DMS53 treated with DMSO at 0.1 percent for 48 hours (cell line): ENCODE results near the gene GTF2IRD1.
"Not testable (repeated sequence)": the region's sequence is repeated elsewhere in the genome, so short reads cannot be mapped to it uniquely, and the experiment has no call there.

ENCODE experiments used
- DNase-seq: peaks from one replicate; lab custom pipeline; 2025; ENCODE audit not compliant: unreplicated experiment; lab: John Stamatoyannopoulos, UW

The GTF2IRD1 gene

DNA sequence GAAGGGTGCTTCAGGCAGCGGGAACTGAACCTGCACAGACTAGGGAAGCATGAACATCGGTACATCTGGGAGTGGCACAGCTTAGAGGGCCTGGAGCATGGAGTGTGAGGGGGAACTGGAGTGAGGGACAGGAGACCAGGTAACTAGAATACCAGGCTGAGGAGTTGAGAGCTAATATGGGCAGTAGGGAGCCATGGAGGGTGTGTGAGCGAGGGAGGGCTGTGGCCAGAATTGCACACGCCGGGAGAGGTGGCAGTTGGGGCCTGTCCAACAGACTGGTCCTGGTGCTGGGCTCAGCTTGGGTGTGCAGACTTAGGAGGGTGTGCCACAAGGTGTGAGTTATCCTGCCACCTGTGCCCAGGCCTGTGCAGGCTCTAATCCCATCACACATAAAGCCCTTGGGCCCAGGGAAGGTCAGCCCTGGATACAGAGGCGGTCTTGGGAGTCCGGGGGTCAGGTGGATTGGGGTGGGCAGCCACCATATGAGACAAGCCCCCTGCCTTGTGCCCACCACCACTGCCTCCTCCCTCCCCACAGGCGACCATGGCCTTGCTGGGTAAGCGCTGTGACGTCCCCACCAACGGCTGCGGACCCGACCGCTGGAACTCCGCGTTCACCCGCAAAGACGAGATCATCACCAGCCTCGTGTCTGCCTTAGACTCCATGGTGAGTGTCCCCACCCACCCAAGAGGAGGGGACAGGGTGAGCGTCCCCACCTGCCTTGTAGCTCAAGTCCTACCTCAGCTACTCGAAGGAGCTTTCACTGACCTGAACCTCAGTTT lies 54.0 kb downstream of the GTF2IRD1 start:
- no peak for DNase-seq

DNA sequence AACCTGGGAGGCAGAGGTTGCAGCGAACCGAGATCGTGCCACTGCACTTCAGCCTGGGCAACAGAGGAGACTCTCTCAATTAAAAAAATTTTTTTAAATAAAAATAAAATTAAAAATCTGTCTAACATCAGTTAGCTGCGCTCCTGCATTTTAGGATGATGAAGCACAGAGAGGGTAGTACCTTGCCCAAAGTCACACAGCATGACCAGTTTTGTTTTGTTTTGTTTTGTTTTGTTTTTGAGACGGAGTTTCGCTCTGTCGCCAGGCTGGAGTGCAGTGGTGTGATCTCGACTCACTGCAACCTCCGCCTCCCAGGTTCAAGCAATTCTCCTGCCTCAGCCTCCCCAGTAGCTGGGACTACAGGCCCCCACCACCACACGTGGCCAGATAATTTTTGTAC lies 55.7 kb downstream of the GTF2IRD1 start:
- DNase-seq, result not testable (repeated sequence)

- no peak for DNase-seq
Measured at GRCh38 chr7:74511345-74511744, 57.6 kb downstream of the GTF2IRD1 start.

DNA sequence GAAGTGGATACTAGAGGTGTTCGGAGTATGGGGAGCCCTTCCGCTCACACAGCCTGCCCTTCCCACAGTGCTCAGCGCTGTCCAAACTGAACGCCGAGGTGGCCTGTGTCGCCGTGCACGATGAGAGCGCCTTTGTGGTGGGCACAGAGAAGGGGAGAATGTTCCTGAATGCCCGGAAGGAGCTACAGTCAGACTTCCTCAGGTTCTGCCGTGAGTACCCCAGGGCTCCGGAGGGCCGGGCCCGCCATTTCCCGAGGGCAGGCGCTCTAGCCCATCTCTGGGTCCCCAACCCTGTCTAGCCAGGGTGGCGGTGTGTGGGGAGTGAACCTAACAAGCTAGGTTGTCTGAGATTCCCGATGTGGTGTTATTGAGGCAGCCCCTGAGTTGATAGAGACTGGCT lies 59.1 kb downstream of the GTF2IRD1 start:
- DNase-seq, result no peak

- no peak for DNase-seq
Measured at GRCh38 chr7:74514131-74514591, 60.5 kb downstream of the GTF2IRD1 start.

- DNase-seq, result no peak
Measured at GRCh38 chr7:74515276-74515675, 61.6 kb downstream of the GTF2IRD1 start.

DNA sequence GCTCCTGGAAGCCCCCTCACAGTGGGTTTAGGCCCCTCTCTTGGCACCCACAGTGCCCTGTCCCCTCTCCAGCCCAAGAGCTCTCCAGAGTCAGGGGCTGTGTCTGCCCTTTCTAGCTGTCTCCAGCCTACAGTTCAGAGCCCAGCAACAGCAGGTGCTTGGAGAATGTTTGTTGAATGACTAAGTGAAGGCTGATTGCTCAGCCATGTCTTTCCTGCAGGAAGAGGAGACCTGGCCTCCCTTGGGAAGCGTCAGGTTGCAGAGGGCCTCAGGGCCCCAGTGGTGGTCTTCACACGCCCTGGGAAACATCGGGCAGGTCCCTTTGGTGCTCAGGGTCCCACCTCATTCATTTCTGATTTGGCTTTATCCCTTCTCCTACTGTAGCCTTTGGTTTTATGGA lies 62.5 kb downstream of the GTF2IRD1 start:
- DNase-seq, result no peak

DNA sequence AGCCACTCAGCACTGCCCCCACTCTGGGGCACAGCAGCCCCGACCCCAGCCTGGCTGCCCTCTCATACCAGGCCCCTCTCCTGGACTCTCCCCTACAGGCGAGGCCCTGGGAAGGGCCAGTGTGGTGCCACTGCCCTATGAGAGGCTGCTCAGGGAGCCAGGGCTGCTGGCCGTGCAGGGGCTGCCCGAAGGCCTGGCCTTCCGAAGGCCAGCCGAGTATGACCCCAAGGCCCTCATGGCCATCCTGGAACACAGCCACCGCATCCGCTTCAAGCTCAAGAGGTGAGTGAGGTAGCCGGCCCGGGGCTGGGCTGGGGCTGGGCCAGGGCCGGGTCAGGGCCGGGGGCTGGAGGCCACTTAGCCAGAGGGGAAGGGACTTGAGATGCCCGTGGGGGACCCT lies 64.3 kb downstream of the GTF2IRD1 start:
- DNase-seq, result no peak

DNA sequence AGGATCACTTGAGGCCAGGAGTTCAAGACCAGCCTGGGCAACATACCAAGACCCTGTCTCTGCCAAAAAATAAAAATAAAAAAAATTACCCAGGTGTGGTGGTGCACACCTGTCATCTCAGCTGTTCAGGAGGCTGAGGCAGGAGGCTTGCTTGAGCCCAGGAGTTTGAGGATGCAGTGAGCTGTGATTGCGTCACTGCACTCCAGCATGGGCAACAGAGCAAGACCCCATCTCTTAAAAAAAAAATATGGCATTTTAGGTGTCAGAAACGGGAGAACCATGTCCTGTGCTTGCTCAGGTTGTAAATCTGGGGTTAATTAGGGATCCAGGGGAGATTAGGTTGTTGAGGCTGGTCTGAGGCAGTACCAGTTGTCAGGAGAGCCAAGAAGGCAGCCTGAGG lies 64.9 kb downstream of the GTF2IRD1 start:
- no peak for DNase-seq

DNA sequence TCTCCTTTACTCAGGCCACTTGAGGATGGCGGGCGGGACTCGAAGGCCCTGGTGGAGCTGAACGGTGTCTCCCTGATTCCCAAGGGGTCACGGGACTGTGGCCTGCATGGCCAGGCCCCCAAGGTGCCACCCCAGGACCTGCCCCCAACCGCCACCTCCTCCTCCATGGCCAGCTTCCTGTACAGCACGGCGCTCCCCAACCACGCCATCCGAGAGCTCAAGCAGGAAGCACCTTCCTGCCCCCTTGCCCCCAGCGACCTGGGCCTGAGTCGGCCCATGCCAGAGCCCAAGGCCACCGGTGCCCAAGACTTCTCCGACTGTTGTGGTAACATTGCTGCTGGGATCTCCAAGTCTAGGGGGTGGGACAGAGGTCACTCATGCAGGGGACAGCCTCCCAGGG lies 65.7 kb downstream of the GTF2IRD1 start:
- no peak for DNase-seq

DNA sequence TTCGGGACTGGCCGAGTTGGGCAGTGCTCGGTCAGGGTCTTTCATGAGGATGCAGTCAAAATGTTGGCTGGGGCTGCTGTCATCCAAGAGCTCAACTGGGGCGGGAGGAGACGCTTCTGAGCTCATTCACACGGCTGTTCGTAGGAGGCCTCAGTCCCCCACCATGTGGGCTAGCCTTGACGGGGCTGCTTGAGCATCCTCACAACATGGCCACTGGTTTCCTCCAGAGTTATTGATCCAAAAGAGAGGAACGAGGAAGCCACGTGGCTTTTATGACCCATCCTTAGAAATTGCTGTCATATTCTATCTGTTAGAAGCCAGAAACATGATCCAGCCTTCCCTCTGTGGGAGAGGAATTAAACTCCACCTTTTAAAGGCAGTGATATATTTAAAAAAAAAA lies 68.1 kb downstream of the GTF2IRD1 start:
- no peak for DNase-seq

GRCh38 chr7:74522281-74522905 lies 68.7 kb downstream of the GTF2IRD1 start:
- no peak for DNase-seq

DNA sequence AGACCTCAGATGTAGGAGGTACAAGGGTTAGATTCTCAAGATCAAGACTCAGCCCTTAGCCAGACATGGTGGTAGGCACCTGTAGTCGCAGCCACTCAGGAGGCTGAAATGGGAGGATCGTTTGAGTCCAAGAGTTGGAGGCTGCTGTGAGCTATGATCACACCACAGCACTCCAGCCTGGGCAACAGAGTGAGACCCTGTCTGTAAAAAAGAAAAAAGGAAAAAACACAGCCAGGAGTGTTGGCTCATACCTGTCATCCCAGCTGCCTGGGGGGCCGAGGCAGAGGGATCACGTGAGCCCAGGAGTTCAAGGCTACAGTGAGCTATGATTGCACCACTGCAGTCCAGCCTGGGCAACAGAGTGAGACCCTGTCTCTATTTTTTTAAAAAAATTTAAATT lies 69.3 kb downstream of the GTF2IRD1 start:
- no peak for DNase-seq

GRCh38 chr7:74525140-74525539 lies 71.4 kb downstream of the GTF2IRD1 start:
- DNase-seq, result no peak

- DNase-seq, result peak; percentile 98
Measured at GRCh38 chr7:74525881-74526280, 72.2 kb downstream of the GTF2IRD1 start.

- no peak for DNase-seq
Measured at GRCh38 chr7:74526780-74527179, 73.1 kb downstream of the GTF2IRD1 start.

GRCh38 chr7:74527842-74528241 lies 74.1 kb downstream of the GTF2IRD1 start:
- DNase-seq, result no peak

GRCh38 chr7:74528773-74529172 lies 75.1 kb downstream of the GTF2IRD1 start:
- DNase-seq, result not testable (repeated sequence)

DNA sequence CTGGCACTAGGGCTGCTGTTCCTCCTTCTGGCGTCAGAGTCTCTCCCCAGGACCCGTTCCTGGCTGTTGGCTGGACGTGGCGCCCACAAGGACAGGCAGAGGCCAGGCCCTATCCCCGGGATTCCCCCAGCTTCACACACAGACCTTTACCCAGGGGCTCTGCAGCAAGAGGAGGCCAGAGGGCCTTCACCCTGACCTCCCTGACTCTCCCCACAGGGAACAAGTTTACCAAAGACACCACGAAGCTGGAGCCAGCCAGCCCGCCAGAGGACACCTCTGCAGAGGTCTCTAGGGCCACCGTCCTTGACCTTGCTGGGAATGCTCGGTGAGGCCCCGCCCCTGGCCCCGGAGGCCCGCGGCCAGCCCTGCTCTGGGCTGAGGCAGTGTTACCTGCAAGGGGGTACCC lies 82.2 kb downstream of the GTF2IRD1 start:
- DNase-seq, result no peak

DNA sequence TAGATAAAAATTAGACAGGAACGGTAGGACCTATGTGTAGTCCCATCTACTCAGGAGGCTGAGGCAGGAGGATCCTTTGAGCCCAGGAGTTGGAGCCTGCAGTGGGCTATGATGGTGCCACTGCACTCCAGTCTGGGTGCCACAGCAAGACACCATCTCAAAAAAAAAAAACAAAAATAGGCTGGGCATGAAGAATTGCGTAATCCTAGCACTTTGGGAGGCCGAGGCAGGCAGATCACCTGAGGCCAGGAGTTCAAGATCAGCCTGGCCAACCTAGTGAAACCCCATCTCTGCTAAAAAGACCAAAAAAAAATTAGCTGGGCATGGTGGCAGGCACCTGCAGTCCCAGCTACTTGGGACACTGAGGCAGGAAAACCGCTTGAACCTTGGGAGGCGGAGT lies 88.2 kb downstream of the GTF2IRD1 start:
- not testable (repeated sequence) for DNase-seq

DNA sequence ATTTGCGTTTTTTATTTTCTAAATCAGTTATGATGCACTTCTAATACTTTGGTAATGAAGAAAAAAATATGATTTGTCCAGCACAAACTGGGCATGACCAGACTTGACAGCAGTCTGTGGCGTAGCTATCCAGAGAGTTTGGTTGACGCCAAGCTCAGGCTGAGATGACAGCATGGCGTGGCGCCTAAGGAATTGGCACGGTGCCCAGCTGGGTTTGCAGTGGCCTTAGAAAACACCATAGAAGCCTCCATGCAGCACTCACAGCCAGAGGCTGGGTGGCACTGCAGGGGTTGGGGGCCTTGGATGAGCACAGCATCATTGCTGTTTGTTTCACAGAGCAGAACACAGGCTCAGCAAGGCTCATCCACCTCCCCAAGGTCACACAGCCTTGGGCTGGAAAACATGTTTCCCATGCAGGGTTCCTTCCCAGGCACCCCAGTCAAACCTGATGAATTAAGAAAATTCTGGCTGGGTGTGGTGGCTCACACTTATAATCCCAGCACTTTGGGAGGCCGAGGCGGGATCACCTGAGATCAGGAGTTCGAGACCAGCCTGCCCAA lies 88.9 kb downstream of the GTF2IRD1 start:
- no peak for DNase-seq
